22Rv1 (cell line): ENCODE measurements around the gene IRX2.

Experiments
- H3K27ac ChIP-seq: fragments of 450-650 bp; 2 replicates; pipeline ENCODE4 v1.5.1; 2017
- ZFX ChIP-seq: fragments of 450-650 bp; IDR thresholded peaks from 2 replicates; pipeline ENCODE4 v1.6.1; 2017; ENCODE audit warnings: antibody characterized with exemption, borderline replicate concordance
- TF ChIP-seq, protein P1 (sequence below): fragments of 450-650 bp; IDR thresholded peaks from 2 replicates; pipeline ENCODE4 v1.5.1; 2017; ENCODE audit warnings: mild to moderate bottlenecking

The IRX2 gene

GRCh38 chr5:2719332-2719731 is 32.1 kb downstream of the IRX2 start:
- no peak overlapping the region for H3K27ac ChIP-seq
- TF ChIP-seq, protein P1, sequence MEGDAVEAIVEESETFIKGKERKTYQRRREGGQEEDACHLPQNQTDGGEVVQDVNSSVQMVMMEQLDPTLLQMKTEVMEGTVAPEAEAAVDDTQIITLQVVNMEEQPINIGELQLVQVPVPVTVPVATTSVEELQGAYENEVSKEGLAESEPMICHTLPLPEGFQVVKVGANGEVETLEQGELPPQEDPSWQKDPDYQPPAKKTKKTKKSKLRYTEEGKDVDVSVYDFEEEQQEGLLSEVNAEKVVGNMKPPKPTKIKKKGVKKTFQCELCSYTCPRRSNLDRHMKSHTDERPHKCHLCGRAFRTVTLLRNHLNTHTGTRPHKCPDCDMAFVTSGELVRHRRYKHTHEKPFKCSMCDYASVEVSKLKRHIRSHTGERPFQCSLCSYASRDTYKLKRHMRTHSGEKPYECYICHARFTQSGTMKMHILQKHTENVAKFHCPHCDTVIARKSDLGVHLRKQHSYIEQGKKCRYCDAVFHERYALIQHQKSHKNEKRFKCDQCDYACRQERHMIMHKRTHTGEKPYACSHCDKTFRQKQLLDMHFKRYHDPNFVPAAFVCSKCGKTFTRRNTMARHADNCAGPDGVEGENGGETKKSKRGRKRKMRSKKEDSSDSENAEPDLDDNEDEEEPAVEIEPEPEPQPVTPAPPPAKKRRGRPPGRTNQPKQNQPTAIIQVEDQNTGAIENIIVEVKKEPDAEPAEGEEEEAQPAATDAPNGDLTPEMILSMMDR, result no peak
- TF ChIP-seq ZFX, result no peak

- TF ChIP-seq, protein P1, result no peak
- TF ChIP-seq ZFX, result no peak
- H3K27ac ChIP-seq, result no peak overlapping the region
These were observed 33.4 kb downstream of the IRX2 start for GRCh38 chr5:2718115-2718514.

DNA sequence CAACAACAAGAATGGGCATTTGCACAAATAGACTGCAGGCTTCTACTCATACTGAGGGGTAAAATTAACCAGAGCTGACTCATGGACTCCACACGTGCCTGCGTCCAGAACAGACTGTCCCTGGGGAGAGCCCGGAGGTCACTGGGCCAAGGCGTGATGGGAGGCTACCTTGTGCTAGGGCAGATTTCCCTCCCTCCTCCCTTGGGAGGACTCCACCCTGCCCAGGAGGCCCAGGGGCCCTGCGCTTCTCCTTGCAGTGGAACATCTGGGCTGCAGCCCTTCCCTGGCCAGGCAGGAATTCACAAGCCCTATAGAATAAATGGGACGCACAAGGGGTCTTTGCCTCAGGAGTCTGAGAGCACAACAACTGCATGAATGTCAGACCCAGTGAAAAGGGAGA is 35.6 kb downstream of the IRX2 start:
- TF ChIP-seq, protein P1, result no peak
- no peak for TF ChIP-seq ZFX
- H3K27ac ChIP-seq, result no peak overlapping the region

GRCh38 chr5:2714805-2715204 is 36.7 kb downstream of the IRX2 start:
- no peak for TF ChIP-seq ZFX
- TF ChIP-seq, protein P1, result no peak
- no peak overlapping the region for H3K27ac ChIP-seq

DNA sequence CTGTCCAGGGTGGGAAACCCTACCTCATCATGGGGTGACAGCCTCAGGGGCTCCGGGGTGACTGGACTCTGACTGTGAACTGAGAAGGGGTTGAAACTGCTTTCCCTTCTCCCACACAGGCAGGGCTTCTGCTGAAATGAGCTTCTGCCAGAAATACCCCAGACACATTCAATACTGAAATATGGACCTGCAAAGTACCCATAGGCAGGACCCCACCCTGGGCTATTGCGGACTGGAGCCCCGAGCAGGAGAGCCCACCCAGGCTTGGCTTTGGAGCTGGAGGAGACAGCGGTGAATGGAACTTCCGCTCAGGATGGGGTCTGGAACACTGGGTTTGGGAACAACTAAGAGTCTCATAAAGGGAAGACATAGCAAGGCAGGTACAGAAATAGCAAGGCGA is 37.5 kb downstream of the IRX2 start:
- TF ChIP-seq, protein P1, result no peak
- TF ChIP-seq ZFX, result no peak
- no peak overlapping the region for H3K27ac ChIP-seq

- TF ChIP-seq ZFX, result no peak
- TF ChIP-seq, protein P1, result no peak
- H3K27ac ChIP-seq, result no peak overlapping the region
These were observed 39.7 kb downstream of the IRX2 start for GRCh38 chr5:2711446-2712425.

DNA sequence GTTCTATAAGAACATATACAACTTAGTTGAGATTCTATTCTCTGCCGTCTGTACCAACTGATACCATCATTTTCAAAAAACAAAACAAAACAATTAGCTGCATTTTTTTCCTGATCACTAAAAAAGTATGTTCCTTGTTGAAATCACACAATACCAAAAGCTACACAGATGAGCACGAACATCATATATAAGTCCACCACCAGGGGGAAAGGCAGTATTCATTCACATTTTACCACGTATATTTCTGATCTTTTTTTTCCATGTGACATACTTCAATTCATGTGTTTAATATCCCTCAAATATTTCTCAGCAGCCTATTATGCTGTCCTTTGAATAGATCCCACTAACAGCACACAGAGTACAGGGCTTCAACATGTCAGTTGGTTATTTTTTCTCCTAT is 40.6 kb downstream of the IRX2 start:
- H3K27ac ChIP-seq, result no peak overlapping the region
- TF ChIP-seq, protein P1, result no peak
- no peak for TF ChIP-seq ZFX
